NOMO-1 (cell line): Measurements from ENCODE around the gene MYCT1.
A peak's percentile ranks its signal among the peaks of the same experiment; 100 is the strongest.

Experiments used
- DNase-seq, 2 experiments: peaks; one replicate each; lab custom pipeline; 2025; ENCODE audit not compliant: unreplicated experiment in 2 of 2; lab: John Stamatoyannopoulos, UW

MYCT1 gene

DNA sequence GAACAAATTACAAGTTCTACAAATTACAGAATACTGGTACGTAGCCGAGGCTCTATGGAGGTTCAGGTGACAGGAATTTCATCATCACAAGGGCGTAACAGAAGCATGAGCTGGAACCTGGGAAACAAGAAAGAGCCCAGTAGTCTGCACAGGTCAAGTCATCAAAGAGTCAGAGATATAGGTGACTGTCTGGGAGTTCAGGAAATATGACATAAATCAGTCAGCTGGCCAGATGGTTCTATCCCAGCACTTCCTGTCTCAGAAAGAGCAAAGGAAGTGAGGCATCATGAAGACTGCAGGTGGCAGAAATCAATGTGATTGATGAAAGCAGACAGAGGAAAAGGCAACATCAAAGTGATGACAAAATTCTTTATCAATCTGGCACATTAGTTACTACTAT is 23.3 kb downstream of the MYCT1 start:
- DNase-seq: no peak

DNA sequence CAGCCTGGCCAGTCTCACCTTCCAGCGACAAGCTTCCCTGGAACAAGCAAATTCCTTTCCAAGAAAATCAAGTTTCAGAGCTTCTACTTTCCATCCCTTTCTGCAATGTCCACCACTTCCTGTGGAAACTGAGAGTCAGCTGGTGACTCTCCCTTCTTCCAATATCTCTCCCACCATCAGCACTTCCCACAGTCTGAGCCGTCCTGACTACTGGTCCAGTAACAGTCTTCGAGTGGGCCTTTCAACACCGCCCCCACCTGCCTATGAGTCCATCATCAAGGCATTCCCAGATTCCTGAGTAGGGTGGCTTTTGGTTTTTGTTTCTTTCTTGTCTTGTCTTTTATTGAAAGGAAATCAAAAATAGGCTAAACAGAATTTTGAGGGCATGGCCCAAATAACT is 24.3 kb downstream of the MYCT1 start:
- no peak for DNase-seq

DNA sequence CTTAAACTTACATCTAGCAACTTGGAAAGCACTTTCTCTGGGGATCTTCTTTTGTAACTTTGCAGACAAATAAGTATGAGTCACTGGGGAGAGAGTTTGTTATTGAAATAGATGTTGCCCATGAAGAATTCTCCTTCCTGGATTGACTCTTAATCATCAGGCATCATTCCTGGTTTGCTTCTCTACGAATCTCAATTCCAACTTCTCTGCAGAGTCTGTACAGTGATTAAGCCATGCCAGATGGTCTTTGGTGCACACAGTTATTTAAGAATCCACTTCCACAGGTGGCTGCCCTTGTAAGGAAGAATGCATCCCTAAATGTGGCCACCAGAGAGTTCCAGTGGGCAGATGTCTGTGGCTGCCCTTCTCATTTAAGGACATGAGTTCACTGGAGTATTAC is 25.7 kb downstream of the MYCT1 start:
- DNase-seq: no peak

DNA sequence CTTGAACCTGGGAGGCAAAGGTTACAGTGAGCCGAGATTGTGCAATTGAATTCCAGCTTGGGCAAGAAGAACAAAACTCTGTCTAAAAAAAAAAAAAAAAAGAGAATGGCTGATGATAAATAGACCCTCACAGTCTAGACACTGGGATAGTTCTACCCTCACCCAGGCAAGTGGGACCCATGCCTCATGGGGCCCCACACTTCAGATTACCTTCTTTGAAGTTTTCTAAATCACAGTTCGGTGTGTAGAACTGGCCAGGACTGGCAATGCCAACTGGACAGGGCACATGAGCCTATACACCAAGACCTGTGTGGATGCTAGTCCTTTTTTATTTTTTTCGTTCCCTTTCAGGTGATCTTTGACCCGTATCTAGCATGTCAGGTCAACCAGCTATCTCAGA is 28.6 kb downstream of the MYCT1 start:
- no peak for DNase-seq

DNA sequence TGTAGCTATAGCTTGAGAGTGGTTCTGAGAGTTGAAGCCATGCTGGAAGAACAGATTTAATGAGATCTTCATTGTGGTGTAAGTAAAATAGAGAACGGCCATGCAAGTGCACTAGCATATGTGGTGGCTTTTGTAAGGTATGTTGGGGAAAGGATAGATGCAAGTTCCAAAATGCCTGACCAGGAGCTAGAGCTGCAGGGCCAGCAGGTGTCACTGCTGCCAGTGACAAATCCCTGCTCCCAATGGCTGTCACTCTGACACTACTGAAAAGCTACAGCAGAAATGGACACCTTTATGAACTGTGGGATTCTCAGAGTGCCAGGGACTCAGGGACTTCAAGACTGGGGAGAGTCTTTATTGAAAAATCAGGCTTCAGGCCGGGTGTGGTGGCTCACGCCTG is 29.8 kb downstream of the MYCT1 start:
- DNase-seq: no peak

DNA sequence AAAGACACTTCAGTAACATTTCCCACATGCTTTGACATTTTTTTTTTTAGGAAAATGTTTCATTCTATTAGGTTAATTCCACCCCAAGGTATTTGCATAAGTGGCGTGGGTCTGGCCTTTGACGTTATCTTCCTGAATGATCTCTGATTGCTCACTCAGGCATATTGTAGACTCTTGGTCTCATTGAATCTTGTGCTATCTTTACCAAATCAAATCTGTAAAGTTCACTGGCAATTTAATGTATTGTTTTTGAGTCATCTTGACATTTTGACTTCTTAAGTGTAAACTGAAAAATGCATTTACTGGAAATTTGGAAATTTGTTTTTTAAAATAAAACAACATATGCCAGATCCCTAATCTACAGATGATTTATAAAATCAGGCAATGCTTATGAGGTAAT is 36.9 kb downstream of the MYCT1 start:
- no peak for DNase-seq

DNA sequence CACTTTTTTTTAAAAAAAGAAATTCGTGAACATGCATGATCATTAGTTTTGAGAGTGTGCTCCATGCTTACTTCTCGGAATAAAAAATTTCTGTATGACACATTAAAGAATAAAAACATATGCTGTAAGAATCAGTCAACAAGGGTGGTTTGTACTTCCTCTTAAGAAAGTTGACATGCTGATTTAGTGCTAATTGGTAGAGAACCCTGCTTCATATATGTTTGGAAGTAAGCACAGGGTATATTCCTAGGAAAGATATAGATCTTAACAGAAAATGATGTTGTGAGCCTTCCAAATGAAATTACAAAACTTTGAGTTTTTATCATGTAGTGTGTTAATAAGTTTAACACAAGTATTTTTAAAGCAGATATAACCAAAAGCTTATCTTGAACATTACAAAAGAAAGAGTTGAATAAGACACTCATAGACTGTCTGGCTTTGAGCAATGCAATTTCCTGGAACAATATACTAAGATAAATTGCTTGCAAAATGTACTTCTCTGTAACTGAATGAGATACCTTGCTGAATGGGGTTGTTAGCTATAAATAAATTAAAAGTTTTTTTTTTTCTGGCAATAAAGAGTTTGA is 39.1 kb downstream of the MYCT1 start:
- DNase-seq: no peak

DNA sequence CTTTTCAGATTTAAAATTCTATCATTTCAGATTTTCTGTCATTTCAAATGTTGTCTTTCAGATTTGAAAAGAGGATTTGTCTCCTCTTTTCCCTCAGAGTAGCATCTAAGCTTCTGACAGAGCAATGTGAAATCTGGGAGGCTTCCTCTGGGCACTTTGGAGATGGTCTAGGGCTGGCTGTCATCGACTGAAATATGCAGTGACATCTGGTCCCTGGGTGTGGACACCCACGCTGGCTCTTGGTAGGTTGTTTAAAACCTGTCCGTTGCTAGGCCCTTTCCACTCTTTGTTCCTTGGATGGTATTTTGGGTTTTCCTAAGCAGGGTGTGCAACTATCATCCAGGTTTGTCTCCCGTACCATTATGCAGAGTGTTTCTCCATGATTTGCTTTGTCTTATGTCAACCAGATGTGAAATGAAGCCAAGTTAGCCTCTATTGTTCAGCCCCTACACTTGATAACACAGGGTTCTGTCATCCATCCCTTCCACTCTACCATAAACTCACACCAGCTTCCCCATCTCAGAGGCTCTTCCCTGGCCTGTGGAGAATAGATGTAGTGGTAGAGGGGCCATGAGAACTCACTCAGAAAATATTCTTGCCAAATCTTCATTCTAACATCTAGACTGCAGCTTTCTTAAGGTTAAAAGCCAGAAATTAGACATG is 47.9 kb downstream of the MYCT1 start:
- no peak for DNase-seq

DNA sequence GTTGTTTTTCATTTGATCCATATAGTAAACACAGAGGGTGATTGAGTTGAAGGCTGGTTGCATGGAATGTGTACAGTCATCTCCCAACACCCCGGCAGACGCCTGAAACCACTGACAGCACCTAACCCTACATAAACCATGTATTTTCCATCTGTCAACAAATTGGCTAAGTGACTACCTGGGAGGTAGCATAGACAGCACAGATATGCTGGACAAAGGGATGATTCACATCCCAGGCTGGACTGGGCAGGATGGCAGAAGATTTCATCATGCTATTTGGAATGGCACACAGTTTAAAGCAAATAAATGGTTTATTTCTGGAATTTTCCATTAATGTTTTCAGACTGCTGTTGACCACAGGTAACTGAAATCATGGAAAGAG is 48.5 kb downstream of the MYCT1 start:
- no peak for DNase-seq

DNA sequence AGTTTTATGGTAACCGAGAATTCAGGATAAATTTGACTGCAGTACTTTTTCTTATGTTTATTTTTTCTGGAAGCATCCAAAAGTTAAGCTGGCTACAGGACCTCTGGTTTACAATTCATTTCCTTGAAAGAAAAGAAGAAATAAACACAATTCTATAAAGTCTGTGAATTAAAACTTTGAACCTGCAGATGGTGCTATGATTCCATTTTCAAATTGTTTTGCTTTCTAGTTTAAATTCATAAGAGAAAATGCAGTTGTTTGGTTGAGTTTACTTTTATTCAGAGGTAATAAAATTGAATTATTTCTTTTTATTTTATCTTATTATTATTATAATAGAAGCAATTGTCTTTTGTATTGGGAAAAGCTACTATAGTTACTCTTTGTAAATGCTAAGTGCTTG is 51.1 kb downstream of the MYCT1 start:
- DNase-seq: peak in 1 of 2 experiments; percentile 5

DNA sequence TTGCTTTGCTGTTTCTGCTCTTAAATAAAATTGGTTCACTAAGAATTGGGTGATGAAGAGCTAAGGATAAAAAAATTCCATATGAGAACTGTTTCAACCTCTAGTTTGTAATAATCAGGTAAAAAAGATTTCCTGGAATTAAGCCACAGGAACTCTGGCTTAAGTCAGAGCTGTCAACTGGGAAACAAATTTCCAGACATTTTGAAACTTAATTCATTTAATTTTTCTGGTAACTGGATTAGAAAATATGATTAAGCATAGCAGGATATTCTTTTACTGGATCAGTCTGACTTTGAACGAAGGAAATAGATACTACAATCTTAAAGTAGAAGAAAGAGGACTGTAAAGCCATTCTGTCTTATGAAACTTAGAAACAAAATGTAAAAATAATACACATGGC is 51.6 kb downstream of the MYCT1 start:
- no peak for DNase-seq

DNA sequence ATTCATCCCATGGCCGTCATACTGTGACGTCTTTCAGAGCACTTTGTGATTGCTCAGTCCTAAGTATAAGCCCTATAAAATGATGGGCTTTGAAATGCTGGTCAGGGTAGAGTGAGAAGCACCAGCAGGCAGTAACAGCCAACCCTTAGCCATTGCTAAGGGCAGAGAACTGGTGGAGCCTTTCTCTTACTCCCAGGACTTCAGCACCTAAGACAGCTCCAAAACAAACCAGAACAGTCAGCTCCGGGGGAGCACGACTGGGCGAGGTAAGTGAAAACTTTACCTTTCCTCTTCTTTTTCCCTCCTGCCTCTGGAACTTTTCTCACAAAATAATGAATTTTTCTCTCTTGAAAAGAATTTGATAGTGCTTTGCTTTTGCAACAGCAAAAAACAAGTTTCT is 53.0 kb downstream of the MYCT1 start, which contains the start of gene VIP:
VIP (plus strand) TSS at position 104 of the 400 bp plus-strand sequence. CDS start 1,381 bp downstream, outside the sequence.
- no peak for DNase-seq

DNA sequence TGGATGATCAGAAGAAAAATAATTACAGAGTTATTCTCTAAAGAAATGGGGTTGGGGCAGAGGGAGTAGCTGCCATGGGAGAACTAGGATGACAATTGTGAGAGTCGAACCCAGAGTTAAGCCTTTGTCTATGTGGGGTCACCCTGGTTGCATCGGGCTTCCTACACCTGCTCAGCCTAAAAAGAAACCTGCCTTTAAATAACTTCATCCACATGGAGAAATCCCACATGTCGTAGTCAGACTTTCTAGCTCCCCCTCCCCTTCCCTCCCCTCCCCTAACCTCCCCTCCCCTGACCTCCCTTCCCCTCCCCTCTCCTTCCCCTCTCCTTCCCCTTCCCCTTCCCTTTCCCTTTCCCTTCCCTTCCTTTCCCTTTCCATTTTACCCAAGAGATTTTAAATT is 67.6 kb downstream of the MYCT1 start:
- DNase-seq: no peak

DNA sequence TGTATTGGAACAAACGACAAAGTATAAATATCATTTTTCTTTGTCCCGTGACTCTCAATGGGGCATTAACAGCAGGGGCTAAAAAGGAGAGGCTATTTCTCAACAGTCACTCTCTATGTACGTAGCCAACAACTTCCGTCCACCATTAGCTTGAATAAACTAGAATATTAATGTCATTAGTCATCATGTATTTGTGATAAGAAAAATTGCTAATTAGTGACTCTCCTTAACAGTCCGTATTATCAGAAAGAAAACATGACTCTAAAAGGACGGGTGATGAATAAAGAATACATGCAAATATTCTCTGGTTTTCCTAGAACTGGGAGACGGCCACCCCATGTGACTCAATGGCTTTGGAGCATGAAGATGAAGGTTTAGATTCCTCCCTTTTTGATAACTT is 71.5 kb downstream of the MYCT1 start:
- no peak for DNase-seq

DNA sequence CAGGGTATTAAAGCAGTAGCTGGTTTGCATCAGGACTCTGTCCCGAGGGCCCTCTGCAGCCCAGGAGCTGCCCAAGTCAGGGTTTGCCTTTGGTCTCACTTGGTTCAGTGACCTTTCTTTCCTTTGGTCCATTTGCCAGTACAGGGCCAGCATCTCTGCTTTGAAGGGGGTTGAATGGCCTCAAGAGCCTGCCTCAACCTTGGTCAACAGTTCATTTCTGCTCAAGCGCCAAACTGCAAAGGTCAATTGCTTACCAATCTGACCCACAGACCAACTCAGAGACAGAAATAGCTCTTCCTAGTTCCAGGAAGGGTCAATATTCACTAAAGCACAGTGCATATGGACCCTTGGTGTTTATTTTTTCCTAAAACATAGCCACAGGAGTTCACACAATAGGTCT is 72.3 kb downstream of the MYCT1 start:
- no peak for DNase-seq

DNA sequence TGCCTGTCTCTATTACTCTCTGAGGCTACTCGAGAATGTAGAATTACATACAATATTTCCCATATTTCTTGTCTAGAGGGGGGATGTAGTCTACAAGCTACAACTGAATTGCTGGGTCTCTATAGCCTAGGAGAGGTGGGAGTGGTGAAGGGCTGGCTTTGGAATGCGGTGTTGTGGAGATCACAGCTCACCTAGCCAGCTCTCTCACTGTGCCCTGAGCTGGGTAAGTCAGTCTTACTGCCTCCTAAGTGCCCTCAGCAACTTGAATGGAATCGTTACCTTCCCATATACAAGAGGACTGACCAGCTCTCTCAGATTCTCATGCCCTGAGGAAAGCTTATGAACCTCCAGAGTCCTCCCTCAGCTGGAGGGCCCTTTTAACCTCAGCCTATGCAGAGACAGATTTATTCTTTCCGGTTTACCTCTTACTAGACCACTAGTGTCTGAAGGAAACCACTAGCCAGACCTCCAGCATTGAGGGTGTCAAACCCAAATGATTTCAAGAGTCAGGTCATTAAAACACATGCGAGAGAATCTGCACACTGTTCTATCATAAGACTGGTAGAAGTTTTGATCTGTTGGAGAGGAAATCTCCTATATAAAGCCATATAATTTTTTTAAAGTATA is 73.5 kb downstream of the MYCT1 start:
- no peak for DNase-seq
